Activated CD8-positive, alpha-beta memory T cell treated with anti-CD3 and anti-CD28 coated beads for 1 hour (primary cell): Measurements from ENCODE around the gene KCNK2.

ENCODE experiments used
- DNase-seq, 2 donors: peaks; one replicate each; pipeline ENCODE4 v3.0.0-alpha.2; 2020; ENCODE audit warnings: low read depth in 1 of 2; ENCODE audit errors: extremely low read depth in 1 of 2

Gene KCNK2

GRCh38 chr1:215250913-215251312 lies 168.4 kb downstream of the KCNK2 start:
- DNase-seq: no peak

GRCh38 chr1:215251428-215251827 lies 168.9 kb downstream of the KCNK2 start:
- no peak for DNase-seq

GRCh38 chr1:215252164-215252563 lies 169.6 kb downstream of the KCNK2 start:
- no peak for DNase-seq

GRCh38 chr1:215256936-215257679 lies 174.6 kb downstream of the KCNK2 start:
- DNase-seq: no peak

GRCh38 chr1:215260711-215261110 lies 178.2 kb downstream of the KCNK2 start:
- no peak for DNase-seq

GRCh38 chr1:215262106-215262505 lies 179.6 kb downstream of the KCNK2 start:
- DNase-seq: no peak

- no peak for DNase-seq
Observed at GRCh38 chr1:215263636-215264035, 181.1 kb downstream of the KCNK2 start.

- no peak for DNase-seq
Observed at GRCh38 chr1:215264649-215265048, 182.1 kb downstream of the KCNK2 start.

GRCh38 chr1:215267495-215267894 lies 185.0 kb downstream of the KCNK2 start:
- no peak for DNase-seq

- DNase-seq: no peak
Observed at GRCh38 chr1:215269955-215270354, 187.4 kb downstream of the KCNK2 start.

- no peak for DNase-seq
Observed at GRCh38 chr1:215273838-215274516, 191.4 kb downstream of the KCNK2 start.

- DNase-seq: no peak
Observed at GRCh38 chr1:215276582-215276981, 194.0 kb downstream of the KCNK2 start.

- DNase-seq: no peak
Observed at GRCh38 chr1:215277532-215277931, 195.0 kb downstream of the KCNK2 start.

- DNase-seq: no peak
Observed at GRCh38 chr1:215279682-215280081, 197.1 kb downstream of the KCNK2 start.

- no peak for DNase-seq
Observed at GRCh38 chr1:215282557-215282956, 200.0 kb downstream of the KCNK2 start.

- no peak for DNase-seq
Observed at GRCh38 chr1:215285013-215285800, 202.7 kb downstream of the KCNK2 start.
